NOMO-1 treated with DMSO at 0.1 percent for 48 hours (cell line): ENCODE measurements around the gene OR52R1.
"Not testable (repeated sequence)": the region's sequence is repeated elsewhere in the genome, so short reads cannot be mapped to it uniquely, and the experiment has no call there.

ENCODE experiments used
- DNase-seq: peaks from one replicate; lab custom pipeline; 2025; ENCODE audit not compliant: unreplicated experiment; lab: John Stamatoyannopoulos, UW

Gene OR52R1

DNA sequence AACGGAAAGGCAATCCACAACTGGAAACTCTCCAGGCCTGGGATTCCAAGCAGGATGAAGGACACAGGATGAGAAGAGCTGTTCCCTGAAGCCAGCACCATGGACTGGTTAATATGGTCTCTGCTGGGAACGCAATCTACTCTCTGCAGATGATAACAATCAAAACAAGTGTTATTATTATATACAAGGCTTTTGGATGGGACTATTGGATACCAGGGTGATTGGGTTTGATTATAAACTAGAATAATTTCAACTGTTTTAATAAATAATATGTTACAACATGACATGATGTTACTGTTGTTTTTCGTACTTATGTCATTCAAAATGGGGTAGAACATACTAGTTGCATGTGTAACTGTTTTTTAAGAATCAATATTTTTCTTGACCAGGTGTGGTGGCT, at the start of gene OR52R1:
OR52R1 (minus strand) TSS at position 101 of the 400 bp plus-strand sequence; CDS start at position 101, 0 bp downstream.
- no peak for DNase-seq

DNA sequence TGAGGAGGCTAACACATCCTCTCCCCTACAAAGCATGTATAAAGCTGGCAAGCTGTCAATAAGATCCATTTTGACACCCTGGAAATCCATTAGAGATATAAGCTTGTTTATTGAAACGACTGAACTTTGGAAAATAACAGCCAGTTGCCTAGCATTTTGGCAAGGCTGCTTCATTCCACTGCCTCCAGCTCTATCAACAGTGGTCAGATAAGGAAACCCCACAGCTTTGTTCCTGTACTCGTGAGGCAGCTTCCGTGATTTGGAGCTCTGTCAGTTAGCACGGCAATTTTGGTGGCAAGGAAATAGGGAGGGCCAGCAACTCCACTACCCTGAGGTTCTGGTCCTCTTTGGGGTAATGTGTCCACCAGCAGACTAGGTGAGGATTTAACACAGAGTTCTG, 46.9 kb upstream of the OR52R1 start:
- DNase-seq, result no peak

DNA sequence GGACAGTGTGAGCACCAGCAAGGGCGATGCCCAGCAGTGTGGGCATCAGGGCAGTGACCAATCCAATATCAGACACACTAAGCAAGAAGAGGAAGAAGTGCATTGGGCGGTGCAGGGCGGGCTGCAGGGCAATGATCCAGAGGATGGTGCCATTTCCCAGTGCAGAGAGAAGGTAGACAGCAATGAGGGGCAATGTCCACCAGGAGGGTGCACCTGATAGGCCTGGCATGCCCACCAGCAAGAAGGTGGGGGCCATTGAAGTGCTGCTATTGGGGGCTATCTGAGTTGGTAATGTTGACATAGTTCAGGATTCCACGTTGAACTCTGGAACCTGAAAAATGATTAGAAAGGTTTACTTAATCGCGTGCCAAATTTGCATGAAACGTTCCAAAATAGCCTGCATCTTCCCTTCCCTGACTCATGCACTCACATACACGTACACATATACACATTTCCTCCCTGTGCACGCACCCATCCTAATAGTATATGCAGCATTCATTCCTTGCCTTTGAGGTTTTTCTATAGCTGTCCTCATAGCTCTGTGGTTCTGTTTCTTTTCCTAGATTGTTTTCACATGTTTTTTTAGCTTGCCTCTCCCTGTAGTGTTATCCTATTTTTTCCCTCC, 44.8 kb upstream of the OR52R1 start, which contains the start of gene OR51S1:
OR51S1 (minus strand) TSS at position 301 of the 625 bp plus-strand sequence; CDS start at position 301, 0 bp downstream.
- no peak for DNase-seq

DNA sequence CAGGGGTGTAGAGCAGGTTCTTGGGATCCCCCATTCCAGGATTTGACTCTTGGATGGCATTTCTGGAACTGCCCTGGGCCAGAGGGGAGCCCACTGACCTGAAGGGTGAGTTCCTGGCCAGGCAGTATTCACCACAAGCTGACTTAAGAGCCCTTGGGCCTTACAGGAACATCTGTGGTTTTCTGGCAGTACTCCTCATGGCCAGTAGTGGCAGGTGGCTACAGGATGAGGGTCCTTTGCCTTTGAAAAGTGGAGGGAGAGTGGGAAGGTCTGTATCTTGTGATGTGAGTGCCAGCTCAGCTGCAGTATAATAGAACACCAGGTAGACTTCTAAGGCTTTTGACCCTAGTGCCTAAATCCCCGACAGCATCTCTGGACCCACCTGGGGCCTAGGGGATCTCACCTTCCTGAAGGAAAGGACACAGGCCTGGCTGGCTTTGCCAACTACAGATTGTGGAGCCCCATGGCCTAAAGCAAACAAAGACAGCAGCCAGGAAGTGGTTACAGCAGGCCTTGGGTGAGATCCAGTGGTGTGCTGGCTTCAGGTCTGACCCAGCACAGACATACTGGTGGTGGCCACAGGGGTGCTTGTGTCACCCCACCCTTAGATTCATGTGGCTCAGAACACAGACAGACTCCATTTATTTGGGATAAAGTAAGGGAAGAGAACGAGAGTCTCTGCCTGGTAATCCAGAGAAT, 35.8 kb upstream of the OR52R1 start:
- DNase-seq, result no peak

DNA sequence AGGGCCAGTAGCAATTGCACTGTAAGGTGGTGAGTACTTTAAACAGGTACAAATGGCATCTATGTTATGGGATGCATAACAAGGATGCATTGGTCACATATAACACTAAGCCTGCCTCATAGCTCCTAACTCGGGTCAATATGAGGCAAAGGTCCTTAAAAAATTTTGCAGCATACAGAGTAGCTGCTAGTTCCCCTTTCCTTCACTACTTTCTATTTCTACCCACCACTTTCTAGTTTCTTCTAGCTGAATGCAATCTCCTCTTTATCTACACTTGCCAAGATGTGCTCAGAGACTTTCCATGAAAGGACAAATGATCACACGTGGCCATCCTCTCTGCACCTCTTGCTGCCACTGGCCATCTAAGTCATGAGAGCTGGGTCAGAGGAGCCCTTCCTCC, 26.7 kb upstream of the OR52R1 start:
- no peak for DNase-seq

DNA sequence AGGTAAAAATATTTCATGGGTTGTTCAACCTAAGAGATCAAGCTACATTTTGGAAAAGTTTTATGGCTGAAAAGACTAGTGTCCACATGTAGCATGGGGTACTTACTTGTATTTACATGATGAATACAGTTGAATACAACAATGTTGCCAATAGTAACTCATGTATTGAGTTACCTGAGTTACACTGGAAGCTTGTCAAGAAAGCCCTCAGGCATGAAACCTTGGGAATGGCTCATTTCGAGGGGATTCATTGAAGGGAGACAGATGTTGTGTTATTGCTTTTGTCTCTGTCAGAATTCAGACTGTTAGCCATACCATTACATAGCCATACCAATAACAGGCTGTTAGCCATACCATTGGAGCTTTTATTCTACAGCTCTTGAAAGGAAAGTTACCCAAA, 26.2 kb upstream of the OR52R1 start:
- no peak for DNase-seq

DNA sequence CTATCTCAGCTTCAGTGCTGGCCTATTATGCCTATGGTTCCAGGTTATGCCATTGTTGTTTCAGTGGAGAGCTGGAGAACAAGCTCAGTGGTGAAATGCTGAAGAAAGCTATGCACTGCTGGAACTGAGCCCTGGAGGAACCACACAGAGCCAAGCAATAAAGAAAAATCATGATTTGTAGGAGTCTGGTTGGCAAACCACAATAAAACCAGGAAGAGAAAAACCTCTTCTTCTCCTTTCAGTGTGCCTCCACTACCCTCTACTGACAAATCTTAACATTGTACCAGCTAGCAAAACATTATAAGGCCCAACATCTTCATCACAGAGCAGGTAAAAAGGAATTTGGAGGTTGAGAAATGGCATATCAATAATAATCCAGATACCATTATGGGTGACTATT, 22.2 kb upstream of the OR52R1 start:
- no peak for DNase-seq

DNA sequence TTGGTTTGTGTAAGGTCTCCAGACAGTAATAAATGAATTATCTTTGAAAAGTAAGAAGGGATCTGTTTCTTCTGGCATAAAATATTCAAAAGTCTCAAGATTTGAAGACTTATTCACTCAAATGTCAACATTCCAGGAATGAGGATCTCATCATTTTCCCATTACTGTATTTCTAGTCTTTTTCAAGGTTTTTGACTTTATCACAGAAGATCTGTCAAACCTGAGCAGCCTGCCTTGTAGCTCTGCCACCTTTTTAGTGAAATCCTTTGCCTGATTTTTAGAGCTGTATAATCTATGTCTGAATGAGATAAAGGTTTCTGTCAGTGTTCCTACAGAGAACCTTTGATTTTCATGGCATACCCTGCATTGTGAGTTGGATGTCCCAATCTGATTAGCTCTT, 21.0 kb upstream of the OR52R1 start:
- DNase-seq, result no peak

DNA sequence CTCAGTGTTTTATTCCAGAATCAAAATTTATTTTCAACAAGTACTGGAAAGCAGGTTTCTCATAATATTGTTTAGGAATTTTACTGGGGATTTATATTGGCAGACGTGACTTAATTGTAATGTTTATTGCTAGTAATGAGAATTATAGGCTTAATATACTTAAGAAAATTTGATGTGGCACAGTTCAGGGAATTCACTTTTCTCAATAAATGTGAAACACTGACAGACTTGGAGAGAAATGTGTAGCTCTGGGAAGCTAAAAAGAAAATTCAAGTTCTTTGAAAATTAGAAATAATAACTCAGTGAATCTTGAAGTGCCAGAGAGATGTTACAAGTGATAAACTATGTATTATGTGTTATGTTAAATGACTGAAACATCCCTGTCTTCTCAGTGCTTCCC, 16.8 kb upstream of the OR52R1 start, which contains the start of gene OR51F2:
OR51F2 (plus strand) TSS at position 301 of the 400 bp plus-strand sequence. CDS start 101 bp downstream, outside the sequence.
- no peak for DNase-seq

DNA sequence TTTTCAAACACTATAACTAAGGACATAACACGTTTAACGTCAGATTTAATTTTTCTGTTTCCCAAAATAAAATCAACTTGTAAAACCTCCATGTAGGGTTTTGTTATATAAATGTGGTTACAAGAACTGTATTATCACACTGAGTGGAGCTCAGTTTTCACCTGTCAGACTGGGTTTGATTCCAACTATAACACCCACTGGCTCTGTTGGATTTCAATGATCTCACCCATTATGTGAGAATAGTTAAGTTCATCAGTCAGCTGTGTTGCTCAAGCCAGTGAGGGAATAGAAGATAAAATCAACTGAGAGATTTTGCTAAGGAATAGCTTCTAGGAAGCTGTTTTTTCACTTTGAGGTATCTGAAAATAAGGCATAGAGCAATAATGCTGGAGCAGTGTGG, 5.1 kb upstream of the OR52R1 start:
- no peak for DNase-seq

DNA sequence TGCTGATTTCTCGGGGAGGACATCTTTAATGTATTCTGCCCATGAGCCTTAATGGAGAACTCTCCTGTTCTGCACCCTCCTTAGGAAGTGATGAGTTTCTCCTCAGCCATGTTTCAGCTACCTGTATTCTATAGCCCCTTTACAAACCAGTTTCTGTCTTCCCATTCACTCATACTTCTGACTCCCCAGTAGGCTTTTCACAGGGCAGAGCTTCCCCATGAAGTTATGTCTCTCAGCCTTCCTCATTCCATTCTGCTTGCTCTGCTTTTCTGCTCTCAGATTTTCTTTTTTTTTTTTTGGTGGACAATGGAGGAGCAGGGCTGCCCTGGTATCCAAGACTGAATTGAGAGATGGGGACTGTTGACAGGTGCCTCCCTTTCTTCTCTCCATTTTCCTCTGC, 4.3 kb upstream of the OR52R1 start:
- DNase-seq, result no peak

DNA sequence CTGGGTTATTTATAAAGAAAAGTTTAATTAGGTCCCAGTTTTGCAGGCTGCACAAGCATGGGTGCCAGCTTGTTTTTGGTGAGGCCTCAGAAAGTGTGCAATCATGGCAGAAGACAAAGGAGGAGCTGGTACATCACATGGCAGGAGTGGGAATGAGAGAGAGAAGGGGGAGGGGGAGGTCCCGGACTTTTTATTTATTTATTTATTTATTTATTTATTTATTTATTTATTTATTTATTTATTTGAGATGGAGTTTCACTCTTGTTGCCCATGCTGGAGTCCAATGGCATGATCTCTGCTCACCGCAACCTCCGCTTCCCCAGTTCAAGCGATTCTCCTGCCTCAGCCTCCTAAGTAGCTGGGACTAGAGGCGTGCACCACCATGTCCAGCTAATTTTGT, 2.9 kb downstream of the OR52R1 start:
- not testable (repeated sequence) for DNase-seq

DNA sequence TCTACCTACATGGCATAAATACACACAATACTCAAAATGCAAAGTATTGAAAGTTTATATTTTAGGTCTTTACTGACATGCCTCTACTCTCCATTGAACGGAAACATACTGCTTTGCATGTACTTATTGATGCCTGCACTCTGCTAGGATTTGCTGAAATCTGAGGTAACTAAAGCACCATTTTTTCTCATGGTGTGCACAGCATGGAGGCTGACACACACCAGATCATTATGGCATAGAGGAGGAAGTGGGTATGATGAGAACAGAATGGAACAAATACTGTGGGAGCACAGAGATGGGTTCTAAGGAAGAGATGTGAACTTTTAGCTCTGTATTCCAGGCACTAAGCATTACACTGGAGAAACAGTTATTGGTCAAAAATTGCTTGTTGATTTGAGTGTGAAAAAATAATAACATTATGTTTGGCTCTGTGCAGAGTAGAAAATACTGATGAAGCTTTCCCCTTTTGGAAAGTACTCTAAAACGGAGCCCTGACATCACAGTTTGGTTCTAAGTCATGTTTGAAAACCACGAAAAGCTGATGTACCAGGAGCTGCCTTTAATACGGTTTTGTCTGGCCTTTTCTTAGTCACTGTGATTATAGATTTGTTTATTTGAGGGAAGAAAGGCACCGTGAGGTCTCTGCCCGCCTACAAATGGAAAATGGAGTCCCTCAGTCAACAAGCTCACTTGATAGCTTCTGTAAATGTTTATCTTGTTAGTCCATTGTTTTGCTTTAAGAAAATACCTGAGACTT, 5.6 kb downstream of the OR52R1 start:
- DNase-seq, result no peak

DNA sequence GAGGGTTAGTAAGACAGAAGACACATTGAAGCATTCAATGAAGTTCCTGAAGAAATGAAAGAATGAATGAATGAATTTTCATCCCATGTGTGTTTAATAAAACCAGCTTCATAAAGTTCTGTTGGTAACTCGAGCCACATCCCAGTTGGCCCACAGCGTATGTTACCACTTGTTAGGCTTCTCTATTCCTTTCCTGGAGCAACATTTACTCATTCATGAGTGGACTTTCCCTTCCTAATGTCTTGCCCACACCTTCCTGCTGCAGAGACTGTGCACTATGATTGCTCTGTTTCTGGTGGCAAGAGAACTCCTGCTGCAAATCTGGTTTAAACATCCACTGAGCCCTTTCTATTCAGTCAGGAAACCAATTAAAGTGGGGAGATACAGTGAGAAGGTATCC, 7.0 kb downstream of the OR52R1 start:
- DNase-seq, result no peak

DNA sequence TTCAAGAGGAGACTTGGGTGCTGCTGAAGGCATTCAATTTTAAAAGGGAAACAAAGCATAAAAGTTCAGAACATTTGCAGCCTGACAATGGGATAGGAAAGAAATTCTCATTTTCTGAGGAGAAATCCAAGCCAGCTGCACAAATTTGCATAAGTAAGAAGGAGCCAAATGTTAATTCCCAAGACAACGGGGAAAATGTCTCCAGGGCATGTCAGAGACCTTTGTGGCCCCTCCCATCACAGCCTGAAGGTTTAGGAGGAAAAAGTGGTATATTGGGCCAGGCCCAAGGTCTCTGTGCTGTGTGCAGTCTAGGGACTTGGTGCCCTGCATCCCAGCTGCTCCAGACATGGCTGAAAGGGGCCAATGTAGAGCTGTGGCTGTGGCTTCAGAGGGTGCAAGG, 21.7 kb downstream of the OR52R1 start:
- DNase-seq, result no peak

DNA sequence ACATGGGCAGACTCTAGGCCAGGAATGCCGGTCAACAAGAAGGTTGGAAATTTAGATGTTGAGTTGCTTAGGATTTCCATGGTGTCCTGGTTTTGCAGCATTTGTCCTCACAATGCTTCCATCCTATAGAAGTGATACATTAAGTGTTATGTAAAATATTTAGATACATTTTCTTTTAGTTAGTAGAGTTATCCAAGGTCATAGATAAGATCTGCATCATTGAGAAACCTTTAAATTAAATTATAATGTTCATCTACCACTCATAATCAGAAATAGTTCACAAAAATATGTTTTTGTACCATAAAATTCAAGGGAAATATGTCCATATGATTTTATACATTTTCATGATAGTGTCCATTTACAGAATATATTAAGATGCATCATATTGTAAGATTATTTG, 34.3 kb downstream of the OR52R1 start, which contains the start of gene OR51F1:
OR51F1 (minus strand) TSS at position 101 of the 400 bp plus-strand sequence; CDS start at position 101, 0 bp downstream.
- DNase-seq, result no peak

DNA sequence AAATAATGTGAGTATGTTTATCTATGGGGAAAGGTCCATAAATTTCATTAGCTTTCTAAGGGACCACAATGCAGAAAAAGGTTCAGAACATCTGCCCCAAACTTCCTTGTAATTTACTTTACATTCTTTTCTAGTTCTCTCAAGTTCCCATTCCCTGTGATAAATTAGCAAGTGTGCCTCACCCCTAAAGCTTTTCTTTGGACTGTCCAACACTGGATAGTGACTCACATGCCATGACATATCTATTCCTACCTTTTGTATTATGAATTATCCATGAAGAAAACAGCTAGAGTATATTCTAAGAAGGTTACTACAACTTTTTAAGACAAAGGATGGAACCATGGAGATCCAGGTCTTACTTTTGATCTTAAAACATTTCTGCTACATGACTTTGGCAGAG, 36.1 kb downstream of the OR52R1 start:
- DNase-seq, result no peak

DNA sequence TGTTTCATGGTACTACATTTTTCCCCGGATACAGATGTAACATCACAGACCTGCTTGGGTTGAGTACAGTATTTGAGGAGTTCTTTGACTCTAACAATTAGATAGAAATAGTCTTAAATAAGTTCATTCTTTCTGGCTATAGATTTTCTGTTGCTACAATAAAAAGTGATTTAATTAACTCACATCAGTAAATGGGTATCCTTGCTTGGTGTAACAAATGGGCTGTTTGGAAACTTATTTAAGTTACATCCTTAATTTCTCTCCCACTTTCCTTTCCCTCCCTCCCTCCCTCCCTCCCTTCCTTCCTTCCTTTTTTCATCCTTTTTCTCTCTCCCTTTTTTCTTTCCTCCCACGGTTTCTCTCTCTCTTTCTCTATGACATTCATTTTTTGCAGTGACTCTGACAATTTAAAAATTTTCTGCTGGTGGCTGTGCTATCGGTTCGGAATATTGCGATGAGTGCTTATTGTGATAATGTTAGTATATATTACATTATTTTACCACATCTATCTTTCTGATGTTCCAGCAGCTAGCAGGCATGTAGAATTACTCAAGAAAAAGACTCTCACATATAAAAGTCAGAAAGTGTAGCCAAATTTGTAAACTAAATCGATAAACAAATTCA, 37.6 kb downstream of the OR52R1 start:
- no peak for DNase-seq

DNA sequence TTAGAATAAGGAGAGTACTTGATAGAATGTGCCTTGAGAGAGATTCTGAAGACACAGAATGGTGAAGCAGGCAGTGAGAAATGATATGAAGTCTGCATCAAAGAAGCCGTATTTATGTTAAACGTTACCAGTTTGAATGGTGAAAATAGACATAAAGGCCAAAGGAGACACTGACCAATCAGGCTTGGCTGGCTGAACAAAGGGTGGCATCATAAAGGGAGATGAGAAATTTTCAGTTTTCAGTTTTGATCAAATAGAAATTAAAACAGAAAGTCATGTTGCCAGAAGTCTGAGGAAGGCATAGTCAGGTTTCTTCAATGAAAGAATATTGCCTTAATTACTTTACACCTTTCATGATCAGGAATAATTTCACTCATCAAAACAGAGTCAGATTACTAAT, 41.1 kb downstream of the OR52R1 start:
- DNase-seq, result no peak
